ENCODE measurements around the gene DLG2.

Gene DLG2

GRCh38 chr11:83681031-83681781 lies 1945.9 kb downstream of the DLG2 start:
- TF ChIP-seq CTCF (IDR thresholded peaks at IDR 0.05; ENCODE audit: low read depth, low read length): no peak
- Histone ChIP-seq H3K9ac (ENCODE audit: low read length) (no peak overlapping the region), H2AFZ (ENCODE audit: low read depth, low read length) (no peak overlapping the region)

DNA sequence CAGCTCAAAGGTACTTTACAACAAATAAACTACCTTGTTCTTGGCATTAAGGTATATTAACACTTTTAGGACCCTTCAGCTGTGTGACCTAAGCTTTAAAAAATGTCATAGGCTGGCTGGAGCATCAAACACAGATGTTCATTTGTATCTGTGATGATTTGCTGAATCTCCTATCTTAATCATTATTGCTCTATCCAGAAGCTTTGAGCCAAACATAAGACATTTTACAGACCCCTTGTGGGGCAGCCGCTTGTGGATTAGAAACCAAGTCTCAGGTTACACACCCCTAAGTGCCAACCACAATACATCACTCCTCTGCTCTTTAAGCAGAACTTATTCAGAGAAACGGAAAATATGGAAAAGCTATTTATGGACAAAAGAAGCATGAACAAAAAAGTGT lies 1946.8 kb downstream of the DLG2 start:
- H3K27me3 ChIP-seq (ENCODE audit: low read depth, low read length): peaks cover 61% of the 10 kb centered on the region
- no peak overlapping the region for H3K27ac ChIP-seq (ENCODE audit: low read length)
- no peaks in the 10 kb centered on the region for H3K36me3 ChIP-seq (replicated peaks; ENCODE audit: low read depth, low read length)
- H4K20me1 ChIP-seq (ENCODE audit: insufficient read depth, low read length): peaks cover 4% of the 10 kb centered on the region; the same call in 1 of the 2 replicates
- peaks cover 36% of the 10 kb centered on the region for H3K4me1 ChIP-seq (ENCODE audit: low read length)
- H3K9ac ChIP-seq (ENCODE audit: low read length): no peak overlapping the region
- H2AFZ ChIP-seq (ENCODE audit: low read depth, low read length): no peak overlapping the region
- peak overlapping the region; percentile 98 for H3K4me2 ChIP-seq (ENCODE audit: low read length)
- H3K9me3 ChIP-seq (ENCODE audit: insufficient read depth, low read length): no peaks in the 10 kb centered on the region
- TF ChIP-seq CTCF (IDR thresholded peaks at IDR 0.05; ENCODE audit: low read depth, low read length): no peak
- no peak for TF ChIP-seq EZH2phosphoT487 (IDR thresholded peaks at IDR 0.05; ENCODE audit: low read depth)
- H3K4me3 ChIP-seq (ENCODE audit: low read length): 0 out of 2 replicates have a peak overlapping the region, but pooled peaks have one; percentile 75
- H3K79me2 ChIP-seq (ENCODE audit: low read length): no peaks in the 10 kb centered on the region

More at GRCh38 chr11:83681031-83681781, 1945.9 kb downstream of the DLG2 start:
- no peaks in the 10 kb centered on the region for H3K36me3 ChIP-seq (replicated peaks; ENCODE audit: low read depth, low read length)
- H3K4me2 ChIP-seq (ENCODE audit: low read length): peak overlapping the region; percentile 98
- peak overlapping the region; percentile 75 for H3K4me3 ChIP-seq (ENCODE audit: low read length)
- H3K9me3 ChIP-seq (ENCODE audit: insufficient read depth, low read length): no peaks in the 10 kb centered on the region
- peaks cover 30% of the 10 kb centered on the region for H3K4me1 ChIP-seq (ENCODE audit: low read length)
- no peak overlapping the region for H3K27ac ChIP-seq (ENCODE audit: low read length)
- H3K79me2 ChIP-seq (ENCODE audit: low read length): no peaks in the 10 kb centered on the region
- peaks cover 68% of the 10 kb centered on the region for H3K27me3 ChIP-seq (ENCODE audit: low read depth, low read length)
- H4K20me1 ChIP-seq (ENCODE audit: insufficient read depth, low read length): peaks cover 4% of the 10 kb centered on the region; the same call in 1 of the 2 replicates

DNA sequence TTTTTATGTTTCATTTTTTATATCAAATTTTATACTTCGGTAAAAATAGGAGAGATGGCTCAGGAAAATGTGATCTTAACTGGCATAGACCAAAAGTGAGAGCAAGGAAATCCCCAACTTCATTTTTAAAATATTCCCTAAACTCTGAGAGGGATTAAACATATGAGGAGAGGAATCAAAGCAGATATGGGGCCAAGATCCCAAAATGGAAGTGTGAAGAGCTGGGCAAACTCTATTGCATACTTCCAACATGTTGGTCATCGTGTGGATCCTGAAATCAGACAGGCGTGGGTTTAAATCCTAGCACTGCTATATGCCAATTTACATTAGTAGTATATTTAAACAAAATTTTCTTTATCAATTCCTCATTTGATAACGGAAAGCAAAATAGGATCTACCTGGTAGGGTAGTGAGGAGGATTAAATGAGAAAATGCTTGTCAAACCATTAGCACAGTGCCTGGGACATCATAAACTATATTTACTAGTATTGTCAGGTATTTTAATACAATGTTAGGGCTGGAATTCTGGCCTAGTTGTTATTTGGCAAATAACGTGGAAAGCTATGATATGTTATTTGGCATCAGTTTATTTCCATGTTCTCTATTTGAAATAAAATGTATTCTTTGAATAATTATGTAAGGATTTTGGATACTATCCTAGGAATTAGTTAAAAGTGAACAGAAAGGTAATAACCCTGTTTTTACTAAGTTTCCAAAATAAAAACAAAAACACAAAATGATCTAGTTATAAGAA lies 1948.1 kb downstream of the DLG2 start:
- TF ChIP-seq EZH2phosphoT487 (IDR thresholded peaks at IDR 0.05; ENCODE audit: low read depth) (no peak), CTCF (IDR thresholded peaks at IDR 0.05; ENCODE audit: low read depth, low read length) (no peak)
- Histone ChIP-seq H3K4me3 (ENCODE audit: low read length) (no peak overlapping the region), H2AFZ (ENCODE audit: low read depth, low read length) (no peak overlapping the region), H3K79me2 (ENCODE audit: low read length) (no peaks in the 10 kb centered on the region), H3K36me3 (replicated peaks; ENCODE audit: low read depth, low read length) (no peaks in the 10 kb centered on the region), H3K9ac (ENCODE audit: low read length) (no peak overlapping the region), H3K27me3 (ENCODE audit: low read depth, low read length) (peaks cover 48% of the 10 kb centered on the region), H4K20me1 (ENCODE audit: insufficient read depth, low read length) (peaks cover 4% of the 10 kb centered on the region; the same call in 1 of the 2 replicates), H3K9me3 (ENCODE audit: insufficient read depth, low read length) (no peaks in the 10 kb centered on the region), H3K4me1 (ENCODE audit: low read length) (peaks cover 43% of the 10 kb centered on the region), H3K27ac (ENCODE audit: low read length) (no peak overlapping the region), H3K4me2 (ENCODE audit: low read length) (no peak overlapping the region)

- H2AFZ ChIP-seq (ENCODE audit: low read depth, low read length): no peak overlapping the region
- no peak overlapping the region for H3K27ac ChIP-seq (ENCODE audit: low read length)
- H3K9me3 ChIP-seq (ENCODE audit: insufficient read depth, low read length): no peaks in the 10 kb centered on the region
- H3K36me3 ChIP-seq (replicated peaks; ENCODE audit: low read depth, low read length): no peaks in the 10 kb centered on the region
- no peaks in the 10 kb centered on the region for H3K79me2 ChIP-seq (ENCODE audit: low read length)
- peaks cover 35% of the 10 kb centered on the region for H3K27me3 ChIP-seq (ENCODE audit: low read depth, low read length)
- TF ChIP-seq EZH2phosphoT487 (IDR thresholded peaks at IDR 0.05; ENCODE audit: low read depth) (no peak), CTCF (IDR thresholded peaks at IDR 0.05; ENCODE audit: low read depth, low read length) (no peak)
- H3K4me2 ChIP-seq (ENCODE audit: low read length): no peak overlapping the region
- H3K4me1 ChIP-seq (ENCODE audit: low read length): peaks cover 38% of the 10 kb centered on the region
- H3K4me3 ChIP-seq (ENCODE audit: low read length): no peak overlapping the region
- H4K20me1 ChIP-seq (ENCODE audit: insufficient read depth, low read length): peaks cover 4% of the 10 kb centered on the region; the same call in 1 of the 2 replicates
- no peak overlapping the region for H3K9ac ChIP-seq (ENCODE audit: low read length)
Observed at GRCh38 chr11:83677730-83678129, 1949.4 kb downstream of the DLG2 start.
